T follicular helper cell (primary cell): ENCODE data around the gene GJD4.

Experiments used
- DNase-seq: peaks from one replicate; pipeline ENCODE4 v3.0.0-alpha.2; 2020; ENCODE audit warnings: low read depth

Gene GJD4

DNA sequence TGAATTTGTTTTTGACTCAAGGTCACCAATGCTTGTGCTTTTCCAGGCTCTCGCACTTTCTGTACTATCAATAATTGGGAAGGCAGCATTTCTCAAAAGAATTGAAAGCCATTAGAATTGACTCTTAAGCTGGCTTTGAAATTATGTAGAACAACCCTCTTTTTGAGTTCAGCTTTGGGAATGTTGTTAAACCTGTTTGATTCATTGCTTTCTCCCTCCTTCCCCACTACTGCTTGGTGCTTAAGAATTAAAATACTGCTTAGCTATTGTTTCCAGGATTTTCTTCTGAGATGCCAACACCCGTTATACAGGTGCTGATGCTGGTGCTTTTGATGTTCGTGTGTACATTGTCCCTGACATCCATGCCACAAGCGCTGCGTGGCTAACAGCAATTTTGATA is 52.5 kb downstream of the GJD4 start:
- no peak for DNase-seq
